Measurements from ENCODE around the gene PSME1.

PSME1 gene

GRCh38 chr14:24130717-24131548 lies 5.1 kb upstream of the PSME1 start:
- Histone ChIP-seq H3K9ac (no peak overlapping the region), H3K4me3 (IDR thresholded peaks at IDR 0.05; ENCODE audit: insufficient read depth, low read depth, low read length) (no peak overlapping the region), H4K20me1 (ENCODE audit: insufficient read depth) (no peaks in the 10 kb centered on the region), H3K79me2 (ENCODE audit: insufficient read depth, low read depth) (no peaks in the 10 kb centered on the region), H3K27me3 (ENCODE audit: insufficient read depth, low read depth) (no peaks in the 10 kb centered on the region), H3K27ac (no peak overlapping the region), H3K4me2 (no peak overlapping the region), H3K4me1 (ENCODE audit: low read depth, poor library complexity, severe bottlenecking) (no peaks in the 10 kb centered on the region), H3K36me3 (ENCODE audit: insufficient read depth) (no peaks in the 10 kb centered on the region), H2AFZ (ENCODE audit: low read depth) (no peak overlapping the region)
- TF ChIP-seq CTCF (conservative IDR thresholded peaks at IDR 0.05; ENCODE audit: low read depth, low read length), result no peak

- Histone ChIP-seq H3K4me2 (no peak overlapping the region), H4K20me1 (ENCODE audit: insufficient read depth) (no peaks in the 10 kb centered on the region), H3K79me2 (ENCODE audit: insufficient read depth, low read depth) (no peaks in the 10 kb centered on the region), H3K27me3 (ENCODE audit: insufficient read depth, low read depth) (no peaks in the 10 kb centered on the region), H3K4me3 (IDR thresholded peaks at IDR 0.05; ENCODE audit: insufficient read depth, low read depth, low read length) (no peak overlapping the region), H3K36me3 (ENCODE audit: insufficient read depth) (no peaks in the 10 kb centered on the region), H2AFZ (ENCODE audit: low read depth) (no peak overlapping the region), H3K27ac (no peak overlapping the region), H3K9ac (no peak overlapping the region), H3K4me1 (ENCODE audit: low read depth, poor library complexity, severe bottlenecking) (no peaks in the 10 kb centered on the region)
- TF ChIP-seq CTCF (conservative IDR thresholded peaks at IDR 0.05; ENCODE audit: low read depth, low read length), result no peak
Observed at GRCh38 chr14:24131549-24131966, 4.4 kb upstream of the PSME1 start.

GRCh38 chr14:24132061-24132685 lies 3.8 kb upstream of the PSME1 start:
- Histone ChIP-seq H2AFZ (ENCODE audit: low read depth) (no peak overlapping the region), H4K20me1 (ENCODE audit: insufficient read depth) (no peaks in the 10 kb centered on the region), H3K9ac (no peak overlapping the region), H3K79me2 (ENCODE audit: insufficient read depth, low read depth) (no peaks in the 10 kb centered on the region), H3K4me3 (IDR thresholded peaks at IDR 0.05; ENCODE audit: insufficient read depth, low read depth, low read length) (no peak overlapping the region), H3K27me3 (ENCODE audit: insufficient read depth, low read depth) (no peaks in the 10 kb centered on the region), H3K27ac (no peak overlapping the region), H3K4me2 (no peak overlapping the region), H3K4me1 (ENCODE audit: low read depth, poor library complexity, severe bottlenecking) (peaks cover 4% of the 10 kb centered on the region), H3K36me3 (ENCODE audit: insufficient read depth) (no peaks in the 10 kb centered on the region)
- no peak for TF ChIP-seq CTCF (conservative IDR thresholded peaks at IDR 0.05; ENCODE audit: low read depth, low read length)

GRCh38 chr14:24132976-24133375 lies 3.0 kb upstream of the PSME1 start:
- no peak overlapping the region for H3K9ac ChIP-seq
- no peak overlapping the region for H3K27ac ChIP-seq
- peaks cover 6% of the 10 kb centered on the region for H3K4me1 ChIP-seq (ENCODE audit: low read depth, poor library complexity, severe bottlenecking)
- TF ChIP-seq CTCF (conservative IDR thresholded peaks at IDR 0.05; ENCODE audit: low read depth, low read length), result no peak
- no peaks in the 10 kb centered on the region for H3K36me3 ChIP-seq (ENCODE audit: insufficient read depth)
- no peaks in the 10 kb centered on the region for H4K20me1 ChIP-seq (ENCODE audit: insufficient read depth)
- no peak overlapping the region for H3K4me2 ChIP-seq
- no peaks in the 10 kb centered on the region for H3K79me2 ChIP-seq (ENCODE audit: insufficient read depth, low read depth)
- H3K4me3 ChIP-seq (IDR thresholded peaks at IDR 0.05; ENCODE audit: insufficient read depth, low read depth, low read length), result no peak overlapping the region
- H2AFZ ChIP-seq (ENCODE audit: low read depth), result no peak overlapping the region
- no peaks in the 10 kb centered on the region for H3K27me3 ChIP-seq (ENCODE audit: insufficient read depth, low read depth)
